RPMI8226 (cell line): ENCODE results near the gene ITSN1.
"Not testable (repeated sequence)": the region's sequence is repeated elsewhere in the genome, so short reads cannot be mapped to it uniquely, and the experiment has no call there.

Experiments
- DNase-seq: peaks from one replicate; pipeline ENCODE4 v3.0.0-alpha.2; 2015

Gene ITSN1

DNA sequence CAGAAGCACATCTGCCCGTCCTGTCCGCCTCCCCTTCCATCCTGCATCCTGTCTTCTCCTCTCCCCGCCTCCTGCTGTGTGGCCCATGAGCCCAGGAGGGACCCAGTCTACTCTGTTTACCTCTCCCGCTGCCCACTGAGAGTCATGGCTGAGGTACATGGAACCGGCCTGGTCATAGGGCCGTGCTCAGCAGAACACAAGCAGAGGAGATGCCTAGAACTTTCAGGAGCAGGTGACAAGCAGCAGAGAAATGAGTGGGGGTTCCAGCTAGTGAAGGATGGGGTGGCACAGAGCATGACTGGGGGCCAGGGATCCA is 202.5 kb downstream of the ITSN1 start:
- no peak for DNase-seq

DNA sequence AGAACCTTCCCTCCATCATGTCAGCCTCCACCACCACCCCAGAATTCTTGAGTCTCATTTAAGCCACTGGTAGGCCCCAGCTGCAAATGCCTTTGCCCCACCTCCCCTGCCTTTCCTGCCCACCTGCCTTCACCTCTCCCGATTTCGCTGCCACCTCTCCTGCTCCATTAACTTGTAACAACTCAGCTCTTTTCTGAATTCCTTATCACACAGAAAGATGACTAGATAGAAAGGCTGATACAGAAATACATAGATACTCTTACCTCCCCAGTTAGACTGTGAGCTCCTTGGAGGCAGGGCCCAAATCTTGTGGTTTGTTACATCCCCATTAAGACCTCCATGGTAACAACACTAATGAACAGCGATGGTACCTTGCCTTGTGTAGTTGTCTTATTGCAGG is 203.8 kb downstream of the ITSN1 start:
- no peak for DNase-seq

DNA sequence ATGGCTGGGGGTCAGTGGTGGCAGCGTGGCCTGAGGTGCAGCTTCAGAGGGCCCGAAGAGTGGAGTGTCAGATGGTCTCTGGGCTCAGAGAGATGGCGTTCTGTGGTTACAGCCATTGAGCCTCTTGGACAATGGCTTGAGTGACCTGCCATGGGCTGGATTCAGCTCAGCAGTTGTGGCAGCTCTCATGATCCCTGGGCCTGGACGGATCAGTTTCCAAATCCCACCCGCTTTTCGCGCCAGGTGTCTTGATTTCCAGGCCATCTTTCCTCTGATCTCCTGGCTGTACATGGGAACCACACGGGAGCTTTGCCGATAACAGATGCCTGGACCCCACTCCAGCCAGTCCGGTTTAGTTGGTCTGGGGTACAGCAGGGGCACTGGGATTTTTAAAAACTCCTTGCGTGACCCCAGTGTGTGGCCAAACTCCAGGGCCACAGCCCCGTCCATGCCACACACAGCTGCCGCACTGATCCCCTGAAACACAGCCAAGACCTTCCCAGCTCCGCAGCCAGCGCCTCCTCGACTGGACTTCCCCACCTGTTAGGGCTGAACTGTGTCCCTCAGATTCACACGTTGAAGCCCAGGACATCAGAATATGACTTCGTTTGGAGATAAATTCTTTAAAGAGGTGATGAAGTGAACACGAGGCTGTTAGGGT is 205.4 kb downstream of the ITSN1 start:
- no peak for DNase-seq

DNA sequence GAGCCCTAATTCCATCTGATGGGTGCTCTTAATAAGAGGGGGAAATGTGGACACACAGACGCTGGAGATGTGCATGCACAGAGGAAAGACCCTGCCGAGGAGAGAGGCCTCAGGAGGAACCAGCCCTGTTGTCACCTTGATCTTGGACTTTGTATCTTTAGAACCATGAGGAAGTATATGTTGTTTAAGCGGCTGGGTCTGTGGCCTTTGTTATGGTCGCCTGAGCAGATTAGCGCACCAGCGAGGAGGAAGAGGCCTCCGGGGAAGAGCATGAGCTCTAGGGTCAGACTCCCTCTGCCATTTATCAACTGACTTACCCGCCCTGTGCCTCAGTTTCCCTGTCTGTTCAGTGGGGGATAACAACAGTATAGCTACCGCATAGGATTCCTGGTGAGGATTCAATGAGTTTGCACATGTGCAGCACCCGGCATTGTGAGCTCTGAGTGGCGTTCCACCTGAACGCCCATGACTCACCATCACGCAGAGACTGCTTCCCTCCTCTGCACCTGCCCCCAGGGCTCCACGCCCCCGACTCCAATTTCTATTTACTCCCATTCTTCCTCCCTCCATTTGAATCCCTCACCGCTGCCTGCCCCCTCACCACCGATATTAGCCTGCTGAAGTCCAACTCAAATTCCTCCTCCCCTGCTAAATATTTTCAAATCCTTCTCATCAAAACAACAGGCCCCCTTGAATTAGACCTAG is 206.1 kb downstream of the ITSN1 start:
- no peak for DNase-seq

DNA sequence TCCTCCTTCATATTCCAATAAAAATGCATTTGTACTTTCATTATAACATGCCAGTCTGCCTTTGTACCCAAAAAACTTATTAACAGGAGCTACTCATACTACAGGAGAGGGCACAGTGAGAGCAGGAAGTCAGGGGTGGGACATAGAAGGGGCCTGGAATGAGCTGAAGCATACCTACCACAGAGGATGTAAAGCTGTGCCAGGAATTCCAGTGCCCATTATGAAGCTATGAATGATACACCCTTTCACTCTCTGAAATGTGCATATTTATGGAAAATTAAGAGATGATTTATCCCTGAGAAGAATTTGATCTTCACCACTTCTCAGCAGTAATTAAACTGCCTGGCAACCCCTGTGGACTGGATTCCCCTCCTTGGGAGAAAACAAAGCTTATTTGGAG is 207.5 kb downstream of the ITSN1 start:
- DNase-seq, result no peak

DNA sequence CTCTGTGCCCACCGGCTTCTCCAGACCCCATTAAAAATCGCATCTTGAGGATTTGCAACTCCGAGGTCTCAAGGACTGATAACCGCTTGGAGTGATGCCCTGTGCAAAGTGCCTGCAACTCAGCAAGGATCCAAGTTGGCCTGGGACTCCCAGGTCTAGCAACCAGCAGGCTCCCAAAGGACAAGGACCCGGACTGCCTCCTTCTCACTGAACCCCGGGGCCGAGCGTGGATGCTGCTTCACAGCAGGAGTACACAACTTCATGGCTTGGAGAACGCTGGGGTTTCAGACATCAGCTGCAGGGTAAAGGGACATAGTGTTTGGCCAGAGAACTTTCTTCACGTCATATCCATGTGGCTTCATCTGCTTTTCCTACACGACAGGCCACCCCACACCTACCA is 208.1 kb downstream of the ITSN1 start:
- no peak for DNase-seq

DNA sequence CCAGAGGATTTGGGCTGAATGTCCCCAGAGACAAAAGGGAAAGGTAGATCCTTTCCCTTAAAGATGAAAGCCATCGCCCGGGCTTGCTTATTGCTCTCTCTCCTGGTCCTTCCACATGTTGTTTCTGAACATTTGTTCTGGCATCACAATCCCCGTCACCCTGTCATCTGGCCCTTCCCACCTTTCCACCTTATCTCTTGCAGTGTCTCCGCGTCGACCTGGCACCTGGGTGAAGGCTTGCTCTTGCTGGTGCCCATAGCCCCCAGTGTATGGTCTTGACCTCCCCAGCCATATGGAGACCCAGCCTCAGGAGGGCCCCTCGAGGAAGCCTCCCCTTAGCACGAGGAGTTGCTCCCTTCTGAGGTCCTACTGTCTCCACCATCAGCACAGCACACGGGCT is 208.7 kb downstream of the ITSN1 start:
- no peak for DNase-seq

DNA sequence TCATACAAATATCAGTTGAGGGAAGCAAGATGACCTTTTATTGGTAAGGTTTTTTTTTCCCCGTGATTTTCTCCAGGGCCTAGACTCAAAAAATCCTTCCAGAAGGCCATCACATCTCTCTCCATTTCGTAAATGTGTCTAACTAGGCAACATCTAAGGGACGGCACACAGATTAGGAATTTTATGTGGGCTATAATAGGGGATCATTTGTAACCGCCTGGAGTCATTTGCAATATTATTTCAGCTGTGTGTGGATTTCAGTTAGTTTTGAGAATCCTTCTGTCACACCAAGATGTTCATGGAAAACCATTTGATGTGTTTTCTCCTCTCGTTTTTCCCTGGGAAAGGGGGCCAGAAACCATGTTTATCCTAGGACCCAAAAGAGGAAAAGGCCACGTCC is 210.2 kb downstream of the ITSN1 start:
- no peak for DNase-seq

DNA sequence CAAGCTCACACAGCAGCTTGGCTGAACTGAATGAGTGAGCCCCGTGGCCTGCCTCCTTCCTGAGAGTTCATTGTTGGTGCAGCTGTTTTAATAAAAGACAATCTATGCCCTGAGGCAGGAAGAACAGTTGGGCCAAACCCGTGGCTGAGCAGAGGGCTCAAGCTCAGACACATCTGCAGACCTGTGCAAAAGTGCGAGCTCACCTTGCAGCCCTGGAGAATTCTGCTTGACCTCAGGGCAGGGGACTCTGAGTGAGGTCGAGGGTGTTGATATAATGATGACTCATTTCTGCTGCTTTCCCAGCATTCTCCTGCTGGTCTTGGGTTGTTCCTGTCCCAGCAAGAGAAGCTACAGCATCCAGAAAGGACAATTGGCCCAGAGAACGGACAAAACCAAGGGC is 212.3 kb downstream of the ITSN1 start:
- peak; percentile 51 for DNase-seq

DNA sequence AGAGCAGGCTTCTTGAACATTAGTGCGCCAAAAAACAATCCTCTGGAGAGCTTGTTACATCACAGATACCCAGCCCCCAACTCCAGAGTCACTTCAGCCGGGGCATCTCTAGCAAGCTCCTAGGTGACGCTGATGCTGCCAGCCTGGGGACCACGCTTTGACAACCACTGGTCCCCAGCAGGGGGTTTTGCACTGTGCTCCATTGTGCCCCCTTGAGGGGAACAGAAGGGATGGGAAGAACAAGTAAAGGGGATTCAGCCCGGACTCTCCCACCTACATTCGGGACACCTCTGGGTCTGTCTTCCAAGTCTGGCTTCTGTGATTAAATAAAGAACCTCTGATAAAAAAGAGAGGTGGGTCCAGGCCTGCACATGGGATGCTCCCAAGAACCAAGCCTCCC is 212.9 kb downstream of the ITSN1 start:
- no peak for DNase-seq

DNA sequence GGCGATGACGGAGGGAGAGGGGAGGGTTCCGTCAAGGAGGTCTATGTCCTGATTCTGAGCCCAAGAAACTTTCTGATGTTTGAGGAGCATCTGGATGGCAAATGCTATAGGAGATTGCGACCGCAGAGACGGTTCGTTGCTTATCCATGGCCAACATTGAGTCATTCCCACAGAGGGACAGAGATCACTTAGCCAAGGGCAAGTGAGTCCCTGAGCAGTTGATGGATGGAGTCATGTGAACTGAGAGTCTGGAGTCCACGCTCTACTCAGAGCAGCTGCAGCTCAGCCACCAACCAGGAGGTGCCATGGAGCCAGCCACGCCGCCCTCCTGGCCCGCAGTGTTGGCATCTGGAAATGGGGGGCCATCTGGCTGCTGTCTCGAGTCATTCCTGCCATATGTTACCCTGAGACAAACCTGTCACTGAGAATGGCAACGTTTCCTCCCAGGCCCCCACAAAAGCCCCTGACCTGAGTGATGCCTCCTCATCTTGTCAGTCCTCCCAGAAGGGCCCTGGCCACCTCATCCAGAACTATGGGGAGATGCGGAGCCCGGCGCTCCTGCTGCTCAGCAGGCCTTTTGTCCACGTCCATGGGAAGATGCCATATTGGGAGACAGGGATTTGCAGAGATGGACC is 214.7 kb downstream of the ITSN1 start:
- no peak for DNase-seq

DNA sequence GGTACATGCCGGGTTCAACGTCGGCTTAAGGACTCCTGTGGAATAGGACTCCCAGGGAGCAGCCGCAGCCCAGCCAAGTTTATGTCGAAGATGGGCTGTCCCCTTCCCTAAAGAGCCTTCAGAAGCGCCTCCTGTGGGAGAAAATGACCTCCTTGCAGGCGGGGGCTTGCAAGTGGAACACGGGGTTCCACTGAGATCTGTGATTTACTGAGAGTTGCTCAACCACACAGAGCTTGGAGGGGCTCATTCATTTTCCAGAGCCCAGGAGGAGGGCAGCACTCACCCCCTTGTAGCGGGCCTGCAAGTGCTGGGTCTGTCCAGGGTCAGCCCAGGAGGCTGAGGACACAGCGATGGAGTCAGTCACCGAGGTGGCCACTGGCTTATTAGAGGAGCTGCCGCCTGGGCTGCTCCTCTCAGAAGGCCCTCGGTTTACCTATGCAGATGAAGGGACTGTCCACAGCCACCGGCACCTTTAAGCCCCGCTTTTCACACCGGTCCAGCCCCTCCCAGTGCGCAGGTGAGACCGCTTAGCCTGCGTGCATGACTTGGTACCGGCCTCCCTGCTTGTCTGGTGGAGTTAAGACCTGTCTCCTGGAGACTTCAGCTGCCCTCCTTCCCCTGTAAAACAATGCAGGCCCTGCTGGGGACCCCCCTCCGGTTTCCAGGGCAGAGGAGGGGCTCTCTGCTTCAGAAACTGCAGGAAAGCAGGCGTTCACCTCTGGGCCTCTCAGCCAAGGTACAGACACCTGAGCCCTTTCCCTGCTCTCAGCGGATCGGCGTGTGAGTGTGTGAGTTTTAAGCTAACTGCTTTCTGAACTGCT is 215.8 kb downstream of the ITSN1 start:
- no peak for DNase-seq

DNA sequence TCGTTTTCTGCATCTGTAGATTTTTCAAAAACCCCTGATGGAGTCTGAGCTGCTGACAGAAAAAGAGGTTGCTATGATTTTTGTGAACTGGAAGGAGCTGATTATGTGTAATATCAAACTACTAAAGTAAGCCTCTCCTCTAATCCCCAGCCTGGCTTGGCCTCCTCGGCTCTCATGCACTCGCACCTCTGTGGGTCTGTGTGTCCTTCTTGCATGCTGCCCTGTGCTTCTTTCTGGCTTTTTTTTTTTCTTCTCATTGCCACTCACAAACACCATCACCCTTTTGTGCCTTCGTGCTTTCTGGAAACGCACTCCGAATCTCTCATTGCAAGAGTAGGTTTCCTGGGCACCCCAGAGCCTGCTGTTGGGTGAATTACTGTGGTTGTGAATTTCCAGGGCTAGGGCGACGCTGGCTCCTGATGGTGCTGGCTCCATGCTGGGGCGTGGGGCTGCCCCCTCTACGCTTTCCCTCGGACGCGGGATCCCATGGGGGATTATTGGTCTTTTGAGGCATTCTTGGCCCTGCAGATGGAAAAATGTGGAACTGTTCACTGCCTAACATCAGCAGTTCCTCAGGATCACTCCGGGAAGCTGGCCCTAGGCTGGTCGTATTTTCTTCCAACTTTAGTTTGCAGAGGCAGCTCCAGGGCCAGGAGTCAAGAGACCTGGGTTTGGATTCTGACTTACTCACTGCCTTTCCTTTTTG is 216.5 kb downstream of the ITSN1 start:
- DNase-seq, result no peak

DNA sequence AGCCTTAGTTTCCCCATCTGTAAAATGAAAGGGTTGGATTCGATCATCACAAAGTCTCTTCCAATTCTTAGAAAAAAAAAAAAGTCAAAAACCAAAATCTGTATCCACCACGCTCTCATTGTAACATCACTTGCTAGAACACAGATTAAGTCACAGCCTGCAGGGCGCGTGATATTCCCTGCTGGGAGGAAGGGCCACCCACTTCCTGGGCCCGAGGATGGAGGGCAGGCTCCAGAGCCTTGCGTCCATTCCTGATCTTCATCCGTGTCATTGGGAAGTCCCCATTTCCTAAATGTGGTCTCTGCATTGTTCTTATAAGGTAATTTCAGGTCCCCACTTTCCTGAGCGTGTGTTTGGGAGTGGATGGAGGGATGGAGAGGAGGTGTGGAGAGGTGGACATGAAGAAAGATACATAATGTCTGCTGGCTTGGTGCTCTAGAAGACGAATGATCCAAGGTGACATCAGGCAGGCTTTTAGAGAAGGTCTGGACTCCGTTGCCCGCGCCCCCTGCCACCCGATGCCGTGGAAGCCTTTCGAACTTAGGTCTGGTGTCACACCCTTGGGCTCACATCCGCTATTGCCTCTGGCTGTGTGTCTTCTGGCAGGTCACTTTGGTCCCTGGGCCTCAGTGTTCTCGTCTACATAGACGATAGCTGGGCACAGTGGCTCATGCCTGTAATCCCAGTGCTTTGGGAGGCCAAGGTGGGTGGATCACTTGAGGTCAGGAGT is 217.2 kb downstream of the ITSN1 start:
- DNase-seq, result no peak

DNA sequence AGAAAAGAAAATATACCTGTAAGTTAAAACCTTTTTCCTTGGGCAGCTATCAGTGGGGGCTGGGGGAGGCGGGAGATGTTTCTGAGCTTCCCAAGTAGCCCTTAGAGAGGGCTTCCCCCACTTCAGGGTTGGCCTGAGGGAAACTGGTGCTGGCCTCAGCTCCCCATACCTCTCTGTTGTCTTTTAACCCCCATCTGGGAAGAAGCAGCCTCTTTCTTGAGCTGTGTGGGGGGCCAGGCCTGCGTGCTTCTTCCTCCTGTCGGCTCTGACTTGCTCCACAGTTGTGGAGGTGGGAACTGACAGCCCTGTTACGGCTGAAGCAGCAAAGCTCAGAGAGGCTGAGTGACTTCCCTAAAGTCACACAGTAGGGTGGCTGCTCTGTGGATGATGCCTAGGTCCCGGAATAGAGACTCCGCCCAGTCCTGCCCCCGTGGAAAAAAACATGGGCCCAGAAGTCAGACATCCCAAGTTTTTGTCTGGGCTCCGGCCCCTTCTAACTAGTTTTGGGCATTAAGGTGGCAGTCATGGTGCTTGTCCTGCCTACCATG is 218.1 kb downstream of the ITSN1 start:
- DNase-seq, result no peak

DNA sequence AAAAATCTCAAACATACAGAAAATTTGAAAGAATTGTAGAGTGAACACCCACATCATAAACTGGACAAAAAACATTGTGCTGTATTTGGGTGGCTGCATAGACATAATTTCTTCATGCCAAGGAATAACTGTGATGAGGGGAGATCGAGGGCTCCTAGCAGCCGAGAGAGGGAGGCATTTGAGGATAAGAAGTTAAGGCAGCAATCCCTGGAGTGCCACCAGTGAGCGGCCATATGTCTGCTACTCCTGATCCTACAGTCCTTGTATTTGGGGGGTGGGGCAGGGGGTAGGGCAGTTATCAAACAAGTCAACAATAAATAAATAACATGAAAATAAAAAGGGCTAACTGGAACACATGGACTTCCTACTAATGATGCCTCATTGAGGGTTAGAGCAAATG is 218.8 kb downstream of the ITSN1 start:
- DNase-seq, result no peak

DNA sequence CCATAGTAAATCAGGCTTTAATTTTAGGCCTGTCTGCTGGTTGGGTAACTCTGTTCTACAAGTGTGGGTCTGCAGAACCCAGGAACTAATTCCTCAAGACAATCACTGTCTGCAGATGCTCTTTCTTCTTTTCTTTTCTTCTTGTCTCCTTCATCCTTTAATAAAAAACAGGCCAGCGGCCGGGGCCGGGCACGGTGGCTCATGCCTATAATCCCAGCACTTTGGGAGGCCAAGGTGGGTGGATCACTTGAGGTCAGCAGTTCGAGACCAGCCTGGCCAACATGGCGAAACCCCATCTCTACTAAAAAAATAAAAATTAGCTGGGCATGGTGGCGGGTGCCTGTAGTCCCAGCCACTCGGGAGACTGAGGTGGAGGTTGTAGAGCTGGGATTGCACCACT is 220.9 kb downstream of the ITSN1 start:
- not testable (repeated sequence) for DNase-seq

DNA sequence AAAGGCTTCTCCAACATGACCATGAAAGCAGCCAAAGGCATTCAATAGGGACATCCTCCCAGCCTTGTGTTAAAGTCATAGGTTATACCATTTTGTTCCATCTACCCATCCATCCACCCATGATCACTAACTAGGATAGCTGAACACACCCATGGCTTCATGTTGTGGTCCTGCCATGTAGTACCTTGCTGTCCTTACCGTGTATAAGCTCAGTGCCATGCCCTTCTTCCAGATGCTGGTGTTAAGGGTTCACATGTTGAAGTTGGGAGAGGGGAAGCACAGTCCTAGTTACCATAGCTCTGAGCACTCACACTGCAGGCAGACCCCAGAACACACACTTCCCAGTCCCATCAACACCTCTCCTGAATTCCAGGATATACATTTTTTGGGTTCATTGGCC is 221.8 kb downstream of the ITSN1 start:
- no peak for DNase-seq

DNA sequence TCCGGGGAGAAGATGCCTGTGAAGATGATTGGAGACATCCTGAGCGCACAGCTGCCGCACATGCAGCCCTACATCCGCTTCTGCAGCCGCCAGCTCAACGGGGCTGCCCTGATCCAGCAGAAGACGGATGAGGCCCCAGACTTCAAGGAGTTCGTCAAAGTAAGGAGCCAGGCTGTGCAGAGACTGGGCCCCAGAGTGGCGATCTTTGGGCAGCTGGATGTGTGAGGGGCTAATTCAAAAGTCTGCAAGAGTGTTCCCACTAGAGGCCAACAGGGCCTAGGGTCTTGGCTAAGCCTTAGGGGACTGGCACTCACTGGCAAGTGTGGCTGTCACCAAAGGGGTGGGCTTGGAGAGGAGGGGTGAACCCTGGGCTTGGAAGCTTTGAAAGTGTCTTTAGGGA is 222.9 kb downstream of the ITSN1 start:
- no peak for DNase-seq

DNA sequence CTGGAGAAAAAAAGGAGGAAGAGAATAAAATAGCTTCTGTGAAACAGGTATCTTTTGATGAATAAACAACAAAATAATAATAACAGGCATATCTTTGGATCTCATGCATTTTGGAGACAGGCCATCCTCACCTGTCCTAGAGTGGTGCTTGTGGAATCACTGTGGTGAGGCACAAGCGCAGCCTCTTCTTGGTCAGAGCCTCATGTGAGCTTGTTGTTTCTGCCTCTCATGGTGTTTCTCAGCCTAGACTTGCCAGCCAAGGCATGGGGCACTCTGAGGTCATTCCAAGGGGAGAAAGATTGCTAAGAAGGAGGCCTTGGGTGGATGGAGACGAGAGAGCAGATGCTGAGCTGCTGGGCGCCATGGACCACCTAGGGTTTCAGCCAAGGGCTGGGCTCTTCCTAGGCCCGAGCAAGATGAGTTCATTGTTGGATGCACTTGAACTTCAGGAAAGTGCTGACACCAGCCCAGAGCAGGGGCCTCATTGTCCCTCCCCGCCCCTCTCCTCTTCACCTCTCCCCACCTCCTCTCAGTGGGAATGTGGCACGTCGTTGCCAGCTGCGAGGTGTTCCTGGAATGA is 223.8 kb downstream of the ITSN1 start:
- DNase-seq, result no peak

DNA sequence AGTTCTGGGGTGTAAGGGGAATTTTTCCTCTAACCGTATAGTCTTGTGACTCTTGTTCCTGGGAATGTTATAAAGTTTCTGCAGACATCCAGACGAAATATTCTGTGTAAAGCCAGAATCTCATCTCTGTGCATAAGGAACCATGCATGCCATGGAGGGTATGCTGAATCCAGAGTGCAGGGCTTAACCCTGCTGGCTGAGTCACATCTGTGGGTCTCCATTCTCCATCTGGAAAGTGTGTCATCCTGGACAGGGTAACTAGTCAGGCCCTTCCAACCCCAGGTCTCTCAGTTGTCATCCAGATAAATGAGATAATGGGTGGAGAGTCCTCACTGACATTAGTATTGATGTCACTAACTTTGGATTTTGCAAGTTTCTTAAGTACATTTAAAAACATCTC is 224.5 kb downstream of the ITSN1 start:
- no peak for DNase-seq

DNA sequence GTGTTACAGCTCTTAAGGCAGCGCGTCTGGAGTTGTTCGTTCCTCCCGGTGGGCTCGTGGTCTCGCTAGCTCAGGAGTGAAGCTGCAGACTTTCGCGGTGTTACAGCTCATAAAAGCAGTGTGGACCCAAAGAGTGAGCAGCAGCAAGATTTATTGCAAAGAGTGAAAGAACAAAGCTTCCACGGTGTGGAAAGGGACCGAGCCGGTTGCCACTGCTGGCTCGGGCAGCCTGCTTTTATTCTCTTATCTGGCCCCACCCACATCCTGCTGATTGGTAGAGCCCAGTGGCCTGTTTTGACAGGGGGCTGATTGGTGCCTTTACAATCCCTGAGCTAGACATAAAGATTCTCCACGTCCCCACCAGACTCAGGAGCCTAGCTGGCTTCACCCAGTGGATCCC is 225.6 kb downstream of the ITSN1 start:
- DNase-seq, result not testable (repeated sequence)
